ENCODE data around the gene ADAMTS12. TPM values are rescaled to one million over a fixed set of nuclear protein-coding genes. Genes with fewer than 3 reads are reported as not detected.

Gene ADAMTS12
- total and polyA plus RNA-seq, 2 of the 8 experiments (the other 6 are each of a cell fraction or from before 2014, with no cell fraction given) = 6.4 to 12.8 TPM

DNA sequence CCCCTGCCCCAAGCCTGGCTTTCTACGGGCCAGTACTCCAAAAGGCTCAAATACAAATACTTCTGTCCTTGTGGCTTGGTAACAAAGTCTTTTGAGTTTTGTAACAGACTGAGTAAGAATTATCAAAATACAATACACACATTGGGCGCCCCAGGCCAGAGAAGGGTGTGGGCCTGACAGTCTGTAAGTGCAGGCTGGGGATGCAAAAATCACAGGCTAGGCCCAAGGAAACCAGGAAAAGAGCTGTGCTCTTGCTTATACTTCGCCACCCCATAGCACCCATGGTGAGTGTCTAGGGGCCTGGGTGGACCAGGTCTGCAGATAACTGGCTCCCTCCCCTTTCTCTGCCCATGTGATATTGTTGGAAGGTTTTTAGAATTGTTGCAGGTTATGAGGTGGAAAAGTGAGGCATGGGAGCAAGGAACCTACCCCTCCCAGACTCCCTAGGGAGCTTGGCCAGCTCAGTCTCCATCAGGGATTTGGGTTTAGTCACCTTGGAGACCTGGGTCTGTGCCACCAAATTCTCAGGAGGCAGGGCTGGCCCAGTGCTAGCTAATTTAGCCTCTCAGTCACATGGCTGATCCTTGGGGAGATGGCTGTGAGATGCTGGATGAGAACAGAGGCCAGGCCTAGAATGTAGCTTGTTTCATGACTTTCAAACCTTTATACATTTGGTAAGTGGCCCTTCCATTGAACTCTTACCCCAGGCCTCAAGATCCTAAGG is 378.2 kb downstream of the ADAMTS12 start:
- 88% methylated on average over 3 of the region's 3 CpGs; no CpG with 5 or more reads in 1 of the 2 experiments for WGBS, 2 experiments (ENCODE audit: extremely low coverage in 1 of 2, insufficient coverage in 1 of 2, insufficient read length in 1 of 2, insufficient replicate concordance in 2 of 2, low coverage in 1 of 2, low lambda C conversion rate in 2 of 2, missing lambda C conversion rate in 1 of 2)
- no peak overlapping the region for H2AFZ ChIP-seq (ENCODE audit: low read length)

More for the DNA sequence above, 378.2 kb downstream of the ADAMTS12 start:
- ChIA-PET POLR2A (ENCODE audit: partially characterized antibody) (interaction anchor here (0.8 kb wide), 1 partner anchor 73 kb away, joined by 3 read pairs; the partner anchor contains the start of gene TARS1), CTCF (ENCODE audit: partially characterized antibody) (interaction anchor here (0.9 to 1.0 kb wide), 2 partner anchors 16 to 456 kb away, joined by 4 to 5 read pairs; no protein-coding TSS in a partner anchor)
- DNase-seq (ENCODE audit: low read depth in 1 of 2, low spot score in 2 of 2) = no peak
- H3K9me3 ChIP-seq (ENCODE audit: insufficient read depth in 2 of 2, low read depth in 1 of 2, low read length in 1 of 2) = no peaks in the 10 kb centered on the region; a peak in 1 of 4 replicates
- H3K27ac ChIP-seq (ENCODE audit: low read depth, low read length) = no peak overlapping the region
- no peaks in the 10 kb centered on the region; the same call in 1 of the 2 replicates for H3K23me2 ChIP-seq (ENCODE audit: low read depth, low read length)
- H2AK5ac ChIP-seq (ENCODE audit: low read depth, low read length) = no peak overlapping the region
- no peak overlapping the region for H3K18ac ChIP-seq (ENCODE audit: extremely low read depth, low read length)
- H4K20me1 ChIP-seq (replicated peaks in 1 of 2; ENCODE audit: control insufficient read depth in 1 of 2, insufficient read depth in 2 of 2, low read length in 2 of 2) = no peaks in the 10 kb centered on the region
- no peak for TF ChIP-seq RAD21 (IDR thresholded peaks at IDR 0.05 in 1 of 2, conservative IDR thresholded peaks at IDR 0.05 in 1 of 2; ENCODE audit: low read depth in 2 of 2, low read length in 2 of 2)
- no peak for TF ChIP-seq NRF1 (IDR thresholded peaks at IDR 0.05; ENCODE audit: low read depth, low read length)
- TF ChIP-seq, protein P1, sequence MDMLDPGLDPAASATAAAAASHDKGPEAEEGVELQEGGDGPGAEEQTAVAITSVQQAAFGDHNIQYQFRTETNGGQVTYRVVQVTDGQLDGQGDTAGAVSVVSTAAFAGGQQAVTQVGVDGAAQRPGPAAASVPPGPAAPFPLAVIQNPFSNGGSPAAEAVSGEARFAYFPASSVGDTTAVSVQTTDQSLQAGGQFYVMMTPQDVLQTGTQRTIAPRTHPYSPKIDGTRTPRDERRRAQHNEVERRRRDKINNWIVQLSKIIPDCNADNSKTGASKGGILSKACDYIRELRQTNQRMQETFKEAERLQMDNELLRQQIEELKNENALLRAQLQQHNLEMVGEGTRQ (IDR thresholded peaks at IDR 0.05; ENCODE audit: low read length) = no peak
- TF ChIP-seq SIRT6 (IDR thresholded peaks at IDR 0.05; ENCODE audit: low read length) = no peak
- no peak for TF ChIP-seq ASH2L (IDR thresholded peaks at IDR 0.05; ENCODE audit: low read length)
- TF ChIP-seq POLR2AphosphoS5 (IDR thresholded peaks at IDR 0.05; ENCODE audit: low read depth, low read length) = no peak
- no peak for TF ChIP-seq FOSL1 (IDR thresholded peaks at IDR 0.05; ENCODE audit: insufficient read depth, low read depth, low read length)
- TF ChIP-seq POLR2A (IDR thresholded peaks at IDR 0.05; ENCODE audit: control extremely low read depth in 1 of 2, low read depth in 2 of 2, low read length in 2 of 2) = no peak
- TF ChIP-seq TBP (IDR thresholded peaks at IDR 0.05; ENCODE audit: low read depth, low read length) = no peak
- no peak for TF ChIP-seq BACH1 (IDR thresholded peaks at IDR 0.05; ENCODE audit: low read length)
- H4K8ac ChIP-seq (ENCODE audit: extremely low read depth, insufficient read depth, low read length) = no peak overlapping the region
- no peaks in the 10 kb centered on the region for H3K79me2 ChIP-seq (ENCODE audit: control insufficient read depth in 1 of 2, insufficient read depth in 2 of 2, low read length in 2 of 2)
- no peaks in the 10 kb centered on the region for H3K27me3 ChIP-seq (replicated peaks in 1 of 4; ENCODE audit: control insufficient read depth in 3 of 4, extremely low read depth in 1 of 4, insufficient read depth in 3 of 4, low read length in 3 of 4)
- no peaks in the 10 kb centered on the region for H3K36me3 ChIP-seq (ENCODE audit: control insufficient read depth in 2 of 4, insufficient read depth in 4 of 4, low read length in 3 of 4)
- H2BK12ac ChIP-seq (ENCODE audit: low read depth, low read length) = no peak overlapping the region
- no peaks in the 10 kb centered on the region for H3K79me1 ChIP-seq (ENCODE audit: low read depth, low read length)
- no peak for FAIRE-seq
- H3K9ac ChIP-seq (replicated peaks in 1 of 4; ENCODE audit: extremely low read depth in 1 of 4, low read depth in 3 of 4, low read length in 3 of 4) = no peak overlapping the region
- H3K14ac ChIP-seq (ENCODE audit: insufficient read length) = no peak overlapping the region
- no peak overlapping the region for H3K23ac ChIP-seq (ENCODE audit: insufficient read length)
- H3K4me1 ChIP-seq (replicated peaks in 1 of 4; ENCODE audit: control insufficient read depth in 3 of 4, insufficient read depth in 4 of 4, low read length in 3 of 4) = no peaks in the 10 kb centered on the region
- H3K4ac ChIP-seq (replicated peaks; ENCODE audit: insufficient read length, low read depth, low read length) = no peak overlapping the region
- H2BK20ac ChIP-seq (ENCODE audit: low read length) = no peak overlapping the region
- no peak overlapping the region for H3K4me3 ChIP-seq (ENCODE audit: extremely low read depth in 1 of 4, insufficient read depth in 2 of 4, low read depth in 3 of 4, low read length in 4 of 4)
- H3K56ac ChIP-seq (replicated peaks; ENCODE audit: insufficient read length, low read depth, low read length) = no peak overlapping the region
- H3K4me2 ChIP-seq (ENCODE audit: insufficient read depth in 1 of 2, low read depth in 2 of 2, low read length in 2 of 2) = no peak overlapping the region
- no peak overlapping the region for H4K5ac ChIP-seq (ENCODE audit: insufficient read length, low read depth, low read length)
- H2BK15ac ChIP-seq (ENCODE audit: low read length) = no peak overlapping the region
- H2BK5ac ChIP-seq (ENCODE audit: low read depth, low read length) = no peak overlapping the region
- H4K91ac ChIP-seq (replicated peaks; ENCODE audit: insufficient read length, low read length) = no peak overlapping the region
- no peak overlapping the region for H2BK120ac ChIP-seq (replicated peaks; ENCODE audit: low read depth, low read length)

Data from H1 (cell line).